ENCODE data around the gene PIERCE2. TPM values are rescaled to one million over a fixed set of nuclear protein-coding genes. Genes with fewer than 3 reads are reported as not detected.

The PIERCE2 gene
- polyA plus RNA-seq, 2 of the 4 experiments (the other 2 are of a cell fraction): 4.3 to 13.4 TPM

DNA sequence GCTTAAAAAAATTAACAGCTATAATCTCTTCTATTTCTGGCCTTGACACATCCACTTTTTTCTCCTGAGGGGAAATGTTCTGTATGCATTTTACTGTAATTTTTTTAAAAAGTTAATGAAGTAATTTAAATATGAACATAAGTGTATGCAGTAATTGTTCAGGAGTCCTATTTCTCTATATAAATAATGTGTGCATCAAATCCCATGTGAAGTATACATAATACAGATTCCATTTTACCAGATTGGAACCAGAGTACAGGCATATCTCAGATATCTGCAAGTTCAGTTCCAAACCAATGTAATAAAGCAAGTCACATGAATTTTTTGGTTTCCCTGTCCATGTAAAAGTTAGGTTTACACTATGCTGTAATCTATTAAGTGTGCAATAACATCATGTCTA is 26.7 kb upstream of the PIERCE2 start:
- TF ChIP-seq ZC3H11A (IDR thresholded peaks at IDR 0.05) (no peak), MAFK (IDR thresholded peaks at IDR 0.05; ENCODE audit: partially characterized antibody) (no peak), RAD21 (conservative IDR thresholded peaks at IDR 0.05 in 1 of 2, IDR thresholded peaks at IDR 0.05 in 1 of 2) (no peak), RFX5 (IDR thresholded peaks at IDR 0.05) (no peak), HEYL (CRISPR knock-in tag; IDR thresholded peaks at IDR 0.05) (no peak), ZFP36 (IDR thresholded peaks at IDR 0.05; ENCODE audit: borderline replicate concordance, partially characterized antibody) (no peak)
- no peak for DNase-seq (ENCODE audit: low read depth in 1 of 2, low spot score in 1 of 2)
- POLR2A ChIA-PET: no interaction called here

GRCh38 chr15:55383687-55384086 is 24.6 kb upstream of the PIERCE2 start:
- POLR2A ChIA-PET: interaction anchor here (1.0 kb wide), 1 partner anchor 25 kb away, joined by 3 read pairs; the partner anchor contains the start of genes CCPG1 and PIERCE2
- no peak overlapping the region for H3K27ac ChIP-seq
- no peak overlapping the region for H3K4me2 ChIP-seq
- H3K9me3 ChIP-seq: no peaks in the 10 kb centered on the region
- 91% methylated on average over 2 of the region's 2 CpGs for WGBS (ENCODE audit: missing lambda C conversion rate)
- TF ChIP-seq ZFP36 (IDR thresholded peaks at IDR 0.05; ENCODE audit: borderline replicate concordance, partially characterized antibody) (no peak), MAFK (IDR thresholded peaks at IDR 0.05; ENCODE audit: partially characterized antibody) (peak; percentile 80), CEBPB (IDR thresholded peaks at IDR 0.05) (no peak)
- CTCF ChIA-PET: interaction anchor here (1.7 to 2.5 kb wide), 2 partner anchors 25 to 56 kb away, joined by 4 to 12 read pairs; partner anchors contain the start of genes CCPG1 and PIERCE2
- no peak overlapping the region for H3K4me3 ChIP-seq
- DNase-seq (ENCODE audit: low read depth in 1 of 2, low spot score in 1 of 2): no peak
- H3K4me1 ChIP-seq: peaks cover 4% of the 10 kb centered on the region; the same call in 2 of the 3 replicates
- no peak for ATAC-seq
- FAIRE-seq: peak; percentile 51

More for the DNA sequence above, 26.7 kb upstream of the PIERCE2 start:
- FAIRE-seq (no peak), ATAC-seq (no peak)
- H3K4me3 ChIP-seq: no peak overlapping the region
- no peak overlapping the region for H3K27ac ChIP-seq
- H3K4me1 ChIP-seq: no peaks in the 10 kb centered on the region
- no peak overlapping the region for H3K4me2 ChIP-seq
- H3K9me3 ChIP-seq: no peaks in the 10 kb centered on the region
- CTCF ChIA-PET: interaction anchor here (1.1 to 1.3 kb wide), 4 partner anchors 10 to 58 kb away, joined by 3 to 4 read pairs (median 3); no protein-coding TSS in a partner anchor

DNA sequence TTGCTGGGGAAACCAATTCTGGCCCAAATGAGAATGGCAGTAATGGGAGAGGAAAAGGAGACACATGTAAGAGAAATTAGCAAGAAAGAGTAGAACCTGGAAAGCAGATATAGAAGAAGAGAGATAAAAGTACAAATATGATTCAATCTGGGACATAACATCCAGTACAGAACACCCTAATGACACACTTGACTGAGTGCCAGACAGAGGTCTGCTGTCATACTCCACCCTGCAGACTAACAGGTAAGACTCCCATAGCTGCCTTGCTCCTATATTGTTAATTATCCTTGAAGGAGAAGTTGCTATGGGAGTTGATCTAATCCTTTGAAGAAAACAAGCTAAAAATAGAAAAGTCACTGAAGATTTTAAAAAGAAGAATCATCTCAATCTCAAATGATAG is 21.3 kb upstream of the PIERCE2 start:
- FAIRE-seq: no peak
- H3K4me1 ChIP-seq: peaks cover 15% of the 10 kb centered on the region
- H3K4me3 ChIP-seq: no peak overlapping the region
- no peak overlapping the region for H3K4me2 ChIP-seq
- DNase-seq (ENCODE audit: low read depth in 1 of 2, low spot score in 1 of 2): no peak
- ChIA-PET POLR2A (interaction anchor here (0.6 kb wide), 1 partner anchor 20 kb away, joined by 5 read pairs; no protein-coding TSS in a partner anchor), CTCF (interaction anchor here (0.6 to 1.9 kb wide), 3 partner anchors 48 to 139 kb away, joined by 3 to 4 read pairs (median 3); no protein-coding TSS in a partner anchor)
- no peak for TF ChIP-seq MYC (IDR thresholded peaks at IDR 0.05; ENCODE audit: borderline replicate concordance, low read length)
- TF ChIP-seq ATOH8 (CRISPR knock-in tag; IDR thresholded peaks at IDR 0.05; ENCODE audit: low read depth): no peak
- TF ChIP-seq, protein P1, sequence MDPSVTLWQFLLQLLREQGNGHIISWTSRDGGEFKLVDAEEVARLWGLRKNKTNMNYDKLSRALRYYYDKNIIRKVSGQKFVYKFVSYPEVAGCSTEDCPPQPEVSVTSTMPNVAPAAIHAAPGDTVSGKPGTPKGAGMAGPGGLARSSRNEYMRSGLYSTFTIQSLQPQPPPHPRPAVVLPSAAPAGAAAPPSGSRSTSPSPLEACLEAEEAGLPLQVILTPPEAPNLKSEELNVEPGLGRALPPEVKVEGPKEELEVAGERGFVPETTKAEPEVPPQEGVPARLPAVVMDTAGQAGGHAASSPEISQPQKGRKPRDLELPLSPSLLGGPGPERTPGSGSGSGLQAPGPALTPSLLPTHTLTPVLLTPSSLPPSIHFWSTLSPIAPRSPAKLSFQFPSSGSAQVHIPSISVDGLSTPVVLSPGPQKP (IDR thresholded peaks at IDR 0.05; ENCODE audit: low read depth, low read length): no peak
- no peak for TF ChIP-seq HOXB5 (CRISPR knock-in tag; IDR thresholded peaks at IDR 0.05)
- TF ChIP-seq NR3C1 (IDR thresholded peaks at IDR 0.05): no peak
- no peak for TF ChIP-seq MAX (IDR thresholded peaks at IDR 0.05)
- TF ChIP-seq, protein P2, sequence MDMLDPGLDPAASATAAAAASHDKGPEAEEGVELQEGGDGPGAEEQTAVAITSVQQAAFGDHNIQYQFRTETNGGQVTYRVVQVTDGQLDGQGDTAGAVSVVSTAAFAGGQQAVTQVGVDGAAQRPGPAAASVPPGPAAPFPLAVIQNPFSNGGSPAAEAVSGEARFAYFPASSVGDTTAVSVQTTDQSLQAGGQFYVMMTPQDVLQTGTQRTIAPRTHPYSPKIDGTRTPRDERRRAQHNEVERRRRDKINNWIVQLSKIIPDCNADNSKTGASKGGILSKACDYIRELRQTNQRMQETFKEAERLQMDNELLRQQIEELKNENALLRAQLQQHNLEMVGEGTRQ (IDR thresholded peaks at IDR 0.05): no peak
- TF ChIP-seq MAFK (IDR thresholded peaks at IDR 0.05; ENCODE audit: partially characterized antibody): no peak
- no peak for TF ChIP-seq HDAC2 (IDR thresholded peaks at IDR 0.05)
- no peak for TF ChIP-seq NFE2L2 (conservative IDR thresholded peaks at IDR 0.05; ENCODE audit: low read length)
- TF ChIP-seq CHD4 (IDR thresholded peaks at IDR 0.05; ENCODE audit: borderline replicate concordance): no peak
- TF ChIP-seq EHF (CRISPR knock-in tag; IDR thresholded peaks at IDR 0.05): no peak
- no peak for TF ChIP-seq FOSB (CRISPR knock-in tag; IDR thresholded peaks at IDR 0.05)
- no peak for TF ChIP-seq JUNB (IDR thresholded peaks at IDR 0.05)
- no peak for TF ChIP-seq HEYL (CRISPR knock-in tag; IDR thresholded peaks at IDR 0.05)
- TF ChIP-seq CTCF (IDR thresholded peaks at IDR 0.05): no peak
- no peak for TF ChIP-seq RNF2 (IDR thresholded peaks at IDR 0.05; ENCODE audit: borderline replicate concordance, low read depth)
- TF ChIP-seq RAD21 (conservative IDR thresholded peaks at IDR 0.05 in 1 of 2, IDR thresholded peaks at IDR 0.05 in 1 of 2): no peak
- no peak for TF ChIP-seq RFX5 (IDR thresholded peaks at IDR 0.05)
- TF ChIP-seq NPAS2 (CRISPR knock-in tag; IDR thresholded peaks at IDR 0.05; ENCODE audit: borderline replicate concordance): no peak
- no peak overlapping the region; a peak in 1 of 6 replicates for H3K27ac ChIP-seq
- ATAC-seq: no peak
- H3K9me3 ChIP-seq: no peaks in the 10 kb centered on the region

Measured in A549 (cell line).